ENCODE results near the gene MACROD1.

DNA sequence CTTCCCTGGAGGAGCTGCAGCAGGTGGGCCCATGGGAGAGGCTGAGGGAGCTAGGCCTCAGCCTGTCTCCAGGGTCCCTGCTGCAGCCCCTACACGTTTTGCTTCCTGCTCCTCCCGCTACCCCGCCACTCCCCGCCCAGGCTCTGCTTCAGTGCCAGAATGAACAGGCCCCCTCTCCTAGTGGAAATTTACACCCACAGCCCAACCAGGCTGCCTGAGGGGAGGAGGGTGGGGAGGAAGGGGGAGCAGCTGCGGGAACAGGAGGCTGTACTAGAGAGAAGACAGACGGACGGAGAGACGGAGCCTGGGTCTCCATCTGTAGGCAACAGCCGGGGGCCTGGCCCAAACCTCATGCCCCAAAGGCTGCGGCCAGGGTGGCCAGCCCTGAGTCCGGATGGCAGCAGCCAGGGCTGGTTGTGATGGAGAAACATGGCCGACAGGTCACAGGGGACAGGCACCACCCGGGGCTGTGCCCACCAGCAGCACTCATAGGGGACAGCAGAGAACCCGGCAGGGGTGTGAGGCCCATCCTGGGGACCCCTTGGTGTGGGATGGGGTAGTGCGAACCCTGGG, 109.6 kb downstream of the MACROD1 start:
- TF ChIP-seq, protein P1, sequence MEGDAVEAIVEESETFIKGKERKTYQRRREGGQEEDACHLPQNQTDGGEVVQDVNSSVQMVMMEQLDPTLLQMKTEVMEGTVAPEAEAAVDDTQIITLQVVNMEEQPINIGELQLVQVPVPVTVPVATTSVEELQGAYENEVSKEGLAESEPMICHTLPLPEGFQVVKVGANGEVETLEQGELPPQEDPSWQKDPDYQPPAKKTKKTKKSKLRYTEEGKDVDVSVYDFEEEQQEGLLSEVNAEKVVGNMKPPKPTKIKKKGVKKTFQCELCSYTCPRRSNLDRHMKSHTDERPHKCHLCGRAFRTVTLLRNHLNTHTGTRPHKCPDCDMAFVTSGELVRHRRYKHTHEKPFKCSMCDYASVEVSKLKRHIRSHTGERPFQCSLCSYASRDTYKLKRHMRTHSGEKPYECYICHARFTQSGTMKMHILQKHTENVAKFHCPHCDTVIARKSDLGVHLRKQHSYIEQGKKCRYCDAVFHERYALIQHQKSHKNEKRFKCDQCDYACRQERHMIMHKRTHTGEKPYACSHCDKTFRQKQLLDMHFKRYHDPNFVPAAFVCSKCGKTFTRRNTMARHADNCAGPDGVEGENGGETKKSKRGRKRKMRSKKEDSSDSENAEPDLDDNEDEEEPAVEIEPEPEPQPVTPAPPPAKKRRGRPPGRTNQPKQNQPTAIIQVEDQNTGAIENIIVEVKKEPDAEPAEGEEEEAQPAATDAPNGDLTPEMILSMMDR (IDR thresholded peaks at IDR 0.05), result no peak
- TF ChIP-seq POLR2A (IDR thresholded peaks at IDR 0.05), result no peak
